Ishikawa (cell line): ENCODE results near the gene RBMS3.

Source experiments
- CEBPB ChIP-seq: IDR thresholded peaks from 2 replicates; pipeline ENCODE4 v1.6.1; 2012
- CREB1 ChIP-seq: IDR thresholded peaks from 2 replicates; pipeline ENCODE4 v1.6.1; 2012; ENCODE audit warnings: low read depth
- EGR1 ChIP-seq: IDR thresholded peaks from 2 replicates; pipeline ENCODE4 v1.6.1; 2012
- EP300 ChIP-seq: IDR thresholded peaks from 2 replicates; pipeline ENCODE4 v1.6.1; 2012; ENCODE audit warnings: borderline replicate concordance
- FOXM1 ChIP-seq: IDR thresholded peaks from 2 replicates; pipeline ENCODE4 v1.6.1; 2012; ENCODE audit warnings: low read depth, borderline replicate concordance
- RAD21 ChIP-seq: IDR thresholded peaks from 2 replicates; pipeline ENCODE4 v1.6.1; 2012; ENCODE audit warnings: low read depth
- TAF1 ChIP-seq: IDR thresholded peaks from 2 replicates; pipeline ENCODE4 v1.6.1; 2012; ENCODE audit warnings: low read depth, mild to moderate bottlenecking
- TCF12 ChIP-seq: IDR thresholded peaks from 2 replicates; pipeline ENCODE4 v1.6.1; 2012; ENCODE audit warnings: low read depth
- TEAD4 ChIP-seq: IDR thresholded peaks from 2 replicates; pipeline ENCODE4 v1.6.1; 2012
- USF1 ChIP-seq: IDR thresholded peaks from 2 replicates; pipeline ENCODE4 v1.6.1; 2012
- YY1 ChIP-seq: IDR thresholded peaks from 2 replicates; pipeline ENCODE4 v1.6.1; 2012; ENCODE audit warnings: low read depth
- TF ChIP-seq, protein P1 (sequence below): IDR thresholded peaks from 2 replicates; pipeline ENCODE4 v1.6.1; 2012; ENCODE audit warnings: low read depth, mild to moderate bottlenecking
- TF ChIP-seq, protein P2 (sequence below): IDR thresholded peaks from 2 replicates; pipeline ENCODE4 v1.6.1; 2012

- TF ChIP-seq EGR1 = no peak
- TF ChIP-seq, protein P1, sequence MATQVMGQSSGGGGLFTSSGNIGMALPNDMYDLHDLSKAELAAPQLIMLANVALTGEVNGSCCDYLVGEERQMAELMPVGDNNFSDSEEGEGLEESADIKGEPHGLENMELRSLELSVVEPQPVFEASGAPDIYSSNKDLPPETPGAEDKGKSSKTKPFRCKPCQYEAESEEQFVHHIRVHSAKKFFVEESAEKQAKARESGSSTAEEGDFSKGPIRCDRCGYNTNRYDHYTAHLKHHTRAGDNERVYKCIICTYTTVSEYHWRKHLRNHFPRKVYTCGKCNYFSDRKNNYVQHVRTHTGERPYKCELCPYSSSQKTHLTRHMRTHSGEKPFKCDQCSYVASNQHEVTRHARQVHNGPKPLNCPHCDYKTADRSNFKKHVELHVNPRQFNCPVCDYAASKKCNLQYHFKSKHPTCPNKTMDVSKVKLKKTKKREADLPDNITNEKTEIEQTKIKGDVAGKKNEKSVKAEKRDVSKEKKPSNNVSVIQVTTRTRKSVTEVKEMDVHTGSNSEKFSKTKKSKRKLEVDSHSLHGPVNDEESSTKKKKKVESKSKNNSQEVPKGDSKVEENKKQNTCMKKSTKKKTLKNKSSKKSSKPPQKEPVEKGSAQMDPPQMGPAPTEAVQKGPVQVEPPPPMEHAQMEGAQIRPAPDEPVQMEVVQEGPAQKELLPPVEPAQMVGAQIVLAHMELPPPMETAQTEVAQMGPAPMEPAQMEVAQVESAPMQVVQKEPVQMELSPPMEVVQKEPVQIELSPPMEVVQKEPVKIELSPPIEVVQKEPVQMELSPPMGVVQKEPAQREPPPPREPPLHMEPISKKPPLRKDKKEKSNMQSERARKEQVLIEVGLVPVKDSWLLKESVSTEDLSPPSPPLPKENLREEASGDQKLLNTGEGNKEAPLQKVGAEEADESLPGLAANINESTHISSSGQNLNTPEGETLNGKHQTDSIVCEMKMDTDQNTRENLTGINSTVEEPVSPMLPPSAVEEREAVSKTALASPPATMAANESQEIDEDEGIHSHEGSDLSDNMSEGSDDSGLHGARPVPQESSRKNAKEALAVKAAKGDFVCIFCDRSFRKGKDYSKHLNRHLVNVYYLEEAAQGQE = no peak
- TF ChIP-seq USF1 = no peak
- TF ChIP-seq TEAD4 = no peak
- TF ChIP-seq EP300 = no peak
- TF ChIP-seq CEBPB = no peak
- TF ChIP-seq YY1 = no peak
- TF ChIP-seq, protein P2, sequence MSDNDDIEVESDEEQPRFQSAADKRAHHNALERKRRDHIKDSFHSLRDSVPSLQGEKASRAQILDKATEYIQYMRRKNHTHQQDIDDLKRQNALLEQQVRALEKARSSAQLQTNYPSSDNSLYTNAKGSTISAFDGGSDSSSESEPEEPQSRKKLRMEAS = no peak
- TF ChIP-seq RAD21 = no peak
- no peak for TF ChIP-seq TAF1
- TF ChIP-seq TCF12 = no peak
- TF ChIP-seq CREB1 = no peak
- no peak for TF ChIP-seq FOXM1
Measured at GRCh38 chr3:29901097-29901496, 620.2 kb downstream of the RBMS3 start.
